Measurements from ENCODE around the gene ZNF354B. TPM values are rescaled to one million over a fixed set of nuclear protein-coding genes. Genes with fewer than 3 reads are reported as not detected.

The ZNF354B gene
- total RNA-seq, 1 experiment from 2014 or later: 22.3 TPM

DNA sequence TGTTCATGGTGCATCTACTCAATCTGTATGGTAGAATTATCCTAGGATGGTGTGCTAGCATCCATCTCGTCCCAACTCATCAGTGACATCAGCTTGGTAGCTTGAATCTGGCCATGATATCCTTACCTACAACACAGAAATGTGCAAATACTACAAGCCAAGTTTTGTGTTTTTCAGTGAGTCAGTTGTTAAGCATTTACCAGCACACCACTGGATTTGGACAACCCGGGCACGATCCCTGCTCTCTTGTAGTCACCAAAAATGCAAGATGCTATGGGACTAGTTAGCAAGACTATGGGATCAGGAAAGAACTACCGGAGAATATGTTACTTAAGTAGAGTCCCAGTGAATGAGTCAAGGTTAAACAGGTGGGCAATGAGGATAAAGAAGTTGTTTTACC, 32.1 kb upstream of the ZNF354B start:
- Mint-ChIP-seq H3K27me3 (ENCODE audit: insufficient read depth, unreplicated experiment) (no peaks in the 10 kb centered on the region), H3K27ac (ENCODE audit: unreplicated experiment) (no peak overlapping the region), H3K9me3 (ENCODE audit: unreplicated experiment) (peaks cover 19% of the 10 kb centered on the region), H3K4me3 (ENCODE audit: unreplicated experiment) (no peak overlapping the region), H3K4me1 (ENCODE audit: low read depth, unreplicated experiment) (no peaks in the 10 kb centered on the region), H3K36me3 (ENCODE audit: insufficient read depth, unreplicated experiment) (no peaks in the 10 kb centered on the region)
- intact Hi-C loops (cut with micrococcal nuclease; ENCODE audit: unreplicated experiment): no loop called here
- H3K4me3 ChIP-seq (ENCODE audit: low read depth, low read length): no peak overlapping the region
- H3K9me3 ChIP-seq: 0 out of 2 replicates have a peak, but pooled peaks cover 3% of the 10 kb centered on the region
- no TSS peak for BruUV-seq (replicated peaks)
- no peaks in the 10 kb centered on the region for H3K27me3 ChIP-seq (replicated peaks; ENCODE audit: control insufficient read depth, insufficient read depth, low read length)
- TF ChIP-seq, protein P1, sequence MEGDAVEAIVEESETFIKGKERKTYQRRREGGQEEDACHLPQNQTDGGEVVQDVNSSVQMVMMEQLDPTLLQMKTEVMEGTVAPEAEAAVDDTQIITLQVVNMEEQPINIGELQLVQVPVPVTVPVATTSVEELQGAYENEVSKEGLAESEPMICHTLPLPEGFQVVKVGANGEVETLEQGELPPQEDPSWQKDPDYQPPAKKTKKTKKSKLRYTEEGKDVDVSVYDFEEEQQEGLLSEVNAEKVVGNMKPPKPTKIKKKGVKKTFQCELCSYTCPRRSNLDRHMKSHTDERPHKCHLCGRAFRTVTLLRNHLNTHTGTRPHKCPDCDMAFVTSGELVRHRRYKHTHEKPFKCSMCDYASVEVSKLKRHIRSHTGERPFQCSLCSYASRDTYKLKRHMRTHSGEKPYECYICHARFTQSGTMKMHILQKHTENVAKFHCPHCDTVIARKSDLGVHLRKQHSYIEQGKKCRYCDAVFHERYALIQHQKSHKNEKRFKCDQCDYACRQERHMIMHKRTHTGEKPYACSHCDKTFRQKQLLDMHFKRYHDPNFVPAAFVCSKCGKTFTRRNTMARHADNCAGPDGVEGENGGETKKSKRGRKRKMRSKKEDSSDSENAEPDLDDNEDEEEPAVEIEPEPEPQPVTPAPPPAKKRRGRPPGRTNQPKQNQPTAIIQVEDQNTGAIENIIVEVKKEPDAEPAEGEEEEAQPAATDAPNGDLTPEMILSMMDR (IDR thresholded peaks at IDR 0.05; ENCODE audit: insufficient read depth in 1 of 2, low read depth in 1 of 2, low read length in 1 of 2, severe bottlenecking in 1 of 2, unreplicated experiment in 1 of 2): no peak
- ChIA-PET CTCF (no interaction called here), POLR2A (no interaction called here)
- no peaks in the 10 kb centered on the region for H3K4me1 ChIP-seq
- H3K36me3 ChIP-seq (ENCODE audit: control insufficient read depth, insufficient read depth, low read length): no peaks in the 10 kb centered on the region
- no peak for DNase-seq

DNA sequence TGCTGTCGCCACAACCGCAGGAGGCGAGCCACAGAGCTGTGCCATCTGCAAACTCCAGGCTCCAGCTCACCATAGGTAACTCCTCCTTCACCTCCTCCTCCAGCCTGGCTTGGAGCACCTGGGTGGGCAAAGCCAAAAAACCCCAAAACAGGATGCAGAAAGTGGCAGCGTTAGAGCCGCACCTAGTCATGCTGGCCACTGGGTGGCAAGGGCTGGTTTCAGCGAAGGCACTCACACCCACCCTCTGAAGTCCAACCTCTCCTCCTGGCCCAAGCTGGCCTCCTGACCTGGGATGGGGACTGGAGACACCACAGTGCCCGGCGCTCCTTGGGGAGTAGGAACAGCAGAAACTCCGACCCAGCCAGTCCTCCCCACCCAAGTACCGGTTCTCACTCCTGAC, 28.7 kb upstream of the ZNF354B start:
- TF ChIP-seq, protein P1 (IDR thresholded peaks at IDR 0.05; ENCODE audit: insufficient read depth in 1 of 2, low read depth in 1 of 2, low read length in 1 of 2, severe bottlenecking in 1 of 2, unreplicated experiment in 1 of 2): no peak
- no TSS peak for BruUV-seq (replicated peaks)
- ChIA-PET CTCF (no interaction called here), POLR2A (no interaction called here)
- Histone ChIP-seq H3K9me3 (peaks cover 10% of the 10 kb centered on the region; the same call in 1 of the 2 replicates), H3K4me3 (ENCODE audit: low read depth, low read length) (no peak overlapping the region), H3K4me1 (no peaks in the 10 kb centered on the region), H3K27me3 (replicated peaks; ENCODE audit: control insufficient read depth, insufficient read depth, low read length) (no peaks in the 10 kb centered on the region), H3K36me3 (ENCODE audit: control insufficient read depth, insufficient read depth, low read length) (no peaks in the 10 kb centered on the region)
- H3K27me3 Mint-ChIP-seq (ENCODE audit: insufficient read depth, unreplicated experiment): no peaks in the 10 kb centered on the region
- no peak overlapping the region for H3K4me3 Mint-ChIP-seq (ENCODE audit: unreplicated experiment)
- DNase-seq: no peak
- H3K27ac Mint-ChIP-seq (ENCODE audit: unreplicated experiment): no peak overlapping the region
- intact Hi-C loops (cut with micrococcal nuclease; ENCODE audit: unreplicated experiment): no loop called here
- H3K36me3 Mint-ChIP-seq (ENCODE audit: insufficient read depth, unreplicated experiment): no peaks in the 10 kb centered on the region
- no peaks in the 10 kb centered on the region for H3K4me1 Mint-ChIP-seq (ENCODE audit: low read depth, unreplicated experiment)
- peaks cover 38% of the 10 kb centered on the region for H3K9me3 Mint-ChIP-seq (ENCODE audit: unreplicated experiment)

DNA sequence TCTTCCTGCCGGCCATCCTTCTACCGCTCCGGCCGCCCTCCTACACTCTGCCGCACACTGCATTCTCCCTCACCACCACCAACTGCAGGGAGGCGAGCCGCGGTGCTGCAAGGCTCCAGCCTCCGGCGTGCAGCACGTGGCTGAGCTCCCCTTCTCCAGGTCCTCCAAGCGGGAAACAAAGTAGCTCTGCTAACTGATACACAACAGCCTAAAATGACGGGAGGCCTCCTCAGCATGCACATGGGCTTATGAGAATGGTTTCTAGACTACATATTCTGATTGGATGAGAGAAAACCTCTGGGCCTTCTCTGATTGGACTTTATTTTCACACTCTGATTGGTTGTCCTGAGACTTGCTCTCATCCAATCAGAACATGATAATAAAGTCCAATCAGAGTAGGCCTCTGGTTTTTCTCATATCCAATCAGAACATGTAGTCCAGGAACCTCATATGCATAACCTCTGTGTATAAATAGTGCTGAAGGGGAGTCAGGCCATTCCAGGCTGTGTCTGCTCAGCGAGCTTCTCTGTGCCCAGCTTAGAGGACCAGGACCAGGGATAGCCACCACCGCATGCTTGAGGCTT, 27.0 kb upstream of the ZNF354B start:
- intact Hi-C loops (cut with micrococcal nuclease; ENCODE audit: unreplicated experiment): no loop called here
- DNase-seq: no peak
- ChIA-PET POLR2A (no interaction called here), CTCF (no interaction called here)
- H3K27me3 ChIP-seq (replicated peaks; ENCODE audit: control insufficient read depth, insufficient read depth, low read length): no peaks in the 10 kb centered on the region
- peaks cover 7% of the 10 kb centered on the region; the same call in 1 of the 2 replicates for H3K9me3 ChIP-seq
- Mint-ChIP-seq H3K4me1 (ENCODE audit: low read depth, unreplicated experiment) (no peaks in the 10 kb centered on the region), H3K4me3 (ENCODE audit: unreplicated experiment) (no peak overlapping the region), H3K27ac (ENCODE audit: unreplicated experiment) (no peak overlapping the region), H3K27me3 (ENCODE audit: insufficient read depth, unreplicated experiment) (no peaks in the 10 kb centered on the region), H3K36me3 (ENCODE audit: insufficient read depth, unreplicated experiment) (no peaks in the 10 kb centered on the region), H3K9me3 (ENCODE audit: unreplicated experiment) (peaks cover 44% of the 10 kb centered on the region)
- no TSS peak for BruUV-seq (replicated peaks)
- H3K4me3 ChIP-seq (ENCODE audit: low read depth, low read length): no peak overlapping the region
- no peaks in the 10 kb centered on the region for H3K36me3 ChIP-seq (ENCODE audit: control insufficient read depth, insufficient read depth, low read length)
- H3K4me1 ChIP-seq: no peaks in the 10 kb centered on the region
- TF ChIP-seq, protein P1 (IDR thresholded peaks at IDR 0.05; ENCODE audit: insufficient read depth in 1 of 2, low read depth in 1 of 2, low read length in 1 of 2, severe bottlenecking in 1 of 2, unreplicated experiment in 1 of 2): no peak
